ENCODE data around the gene SHMT2. TPM values are rescaled to one million over a fixed set of nuclear protein-coding genes. Genes with fewer than 3 reads are reported as not detected.

The SHMT2 gene
- total and polyA plus RNA-seq, 2 donors (not counting 1 experiment from before 2014, with no cell fraction given), result 154 to 380 TPM

- no peaks in the 10 kb centered on the region for H4K20me1 ChIP-seq (ENCODE audit: control insufficient read depth, extremely low read depth, insufficient read depth, low read length)
- TF ChIP-seq EZH2 (IDR thresholded peaks at IDR 0.05; ENCODE audit: low read length, missing control alignments), result no peak
- TF ChIP-seq CTCF (conservative IDR thresholded peaks at IDR 0.05 in 1 of 2, IDR thresholded peaks at IDR 0.05 in 1 of 2; ENCODE audit: low read depth in 1 of 2, low read length in 2 of 2), result no peak
- H2AFZ ChIP-seq (ENCODE audit: low read length), result no peak overlapping the region
- H3K9me3 ChIP-seq (ENCODE audit: control insufficient read depth, insufficient read depth, low read depth, low read length), result no peaks in the 10 kb centered on the region
- no peak overlapping the region for H3K4me3 ChIP-seq (replicated peaks in 1 of 4; ENCODE audit: control extremely low read depth in 1 of 4, insufficient read depth in 1 of 4, low read depth in 3 of 4, low read length in 4 of 4)
- H3K27ac ChIP-seq (ENCODE audit: insufficient read depth, low read length), result no peak overlapping the region
- no peaks in the 10 kb centered on the region for H3K4me1 ChIP-seq (ENCODE audit: control insufficient read depth, extremely low read depth, insufficient read depth, low read length)
- no peak overlapping the region for H3K4me2 ChIP-seq (ENCODE audit: extremely low read depth, insufficient read depth, low read length)
- peaks cover 9% of the 10 kb centered on the region for H3K36me3 ChIP-seq (ENCODE audit: control insufficient read depth, insufficient read depth, low read length)
- H3K9ac ChIP-seq (ENCODE audit: insufficient read depth, low read length), result no peak overlapping the region
- H3K79me2 ChIP-seq (ENCODE audit: control insufficient read depth, insufficient read depth, low read length), result no peaks in the 10 kb centered on the region
- no peak for DNase-seq (ENCODE audit: low read depth in 2 of 2)
- no peaks in the 10 kb centered on the region for H3K27me3 ChIP-seq (ENCODE audit: control insufficient read depth, insufficient read depth, low read length)
These were observed 37.2 kb downstream of the SHMT2 start for GRCh38 chr12:57266681-57267080.

GRCh38 chr12:57268264-57268663 is 38.8 kb downstream of the SHMT2 start:
- DNase-seq (ENCODE audit: low read depth in 2 of 2), result peak in 1 of 2 donors; percentile 13
- no peak overlapping the region for H3K9ac ChIP-seq (ENCODE audit: insufficient read depth, low read length)

GRCh38 chr12:57270966-57271470 is 41.5 kb downstream of the SHMT2 start:
- H3K27ac ChIP-seq (ENCODE audit: insufficient read depth, low read length), result no peak overlapping the region
- H3K4me2 ChIP-seq (ENCODE audit: extremely low read depth, insufficient read depth, low read length), result no peak overlapping the region
- H4K20me1 ChIP-seq (ENCODE audit: control insufficient read depth, extremely low read depth, insufficient read depth, low read length), result no peaks in the 10 kb centered on the region
- H3K9ac ChIP-seq (ENCODE audit: insufficient read depth, low read length), result no peak overlapping the region
- no peak for TF ChIP-seq EZH2 (IDR thresholded peaks at IDR 0.05; ENCODE audit: low read length, missing control alignments)
- TF ChIP-seq CTCF (conservative IDR thresholded peaks at IDR 0.05 in 1 of 2, IDR thresholded peaks at IDR 0.05 in 1 of 2; ENCODE audit: low read depth in 1 of 2, low read length in 2 of 2), result no peak
- H2AFZ ChIP-seq (ENCODE audit: low read length), result no peak overlapping the region
- H3K27me3 ChIP-seq (ENCODE audit: control insufficient read depth, insufficient read depth, low read length), result no peaks in the 10 kb centered on the region
- H3K9me3 ChIP-seq (ENCODE audit: control insufficient read depth, insufficient read depth, low read depth, low read length), result no peaks in the 10 kb centered on the region
- H3K36me3 ChIP-seq (ENCODE audit: control insufficient read depth, insufficient read depth, low read length), result peaks cover 7% of the 10 kb centered on the region
- no peak overlapping the region for H3K4me3 ChIP-seq (replicated peaks in 1 of 4; ENCODE audit: control extremely low read depth in 1 of 4, insufficient read depth in 1 of 4, low read depth in 3 of 4, low read length in 4 of 4)
- no peak for DNase-seq (ENCODE audit: low read depth in 2 of 2)
- no peaks in the 10 kb centered on the region for H3K4me1 ChIP-seq (ENCODE audit: control insufficient read depth, extremely low read depth, insufficient read depth, low read length)
- H3K79me2 ChIP-seq (ENCODE audit: control insufficient read depth, insufficient read depth, low read length), result no peaks in the 10 kb centered on the region

More at GRCh38 chr12:57268264-57268663, 38.8 kb downstream of the SHMT2 start:
- H3K4me3 ChIP-seq (replicated peaks in 1 of 4; ENCODE audit: control extremely low read depth in 1 of 4, insufficient read depth in 1 of 4, low read depth in 3 of 4, low read length in 4 of 4), result no peak overlapping the region
- H3K4me2 ChIP-seq (ENCODE audit: extremely low read depth, insufficient read depth, low read length), result no peak overlapping the region
- no peaks in the 10 kb centered on the region for H3K9me3 ChIP-seq (ENCODE audit: control insufficient read depth, insufficient read depth, low read depth, low read length)
- H3K36me3 ChIP-seq (ENCODE audit: control insufficient read depth, insufficient read depth, low read length), result peaks cover 7% of the 10 kb centered on the region
- no peaks in the 10 kb centered on the region for H3K27me3 ChIP-seq (ENCODE audit: control insufficient read depth, insufficient read depth, low read length)
- no peaks in the 10 kb centered on the region for H3K79me2 ChIP-seq (ENCODE audit: control insufficient read depth, insufficient read depth, low read length)
- no peaks in the 10 kb centered on the region for H3K4me1 ChIP-seq (ENCODE audit: control insufficient read depth, extremely low read depth, insufficient read depth, low read length)
- H4K20me1 ChIP-seq (ENCODE audit: control insufficient read depth, extremely low read depth, insufficient read depth, low read length), result no peaks in the 10 kb centered on the region
- no peak overlapping the region for H3K27ac ChIP-seq (ENCODE audit: insufficient read depth, low read length)
- TF ChIP-seq CTCF (conservative IDR thresholded peaks at IDR 0.05 in 1 of 2, IDR thresholded peaks at IDR 0.05 in 1 of 2; ENCODE audit: low read depth in 1 of 2, low read length in 2 of 2) (no peak), EZH2 (IDR thresholded peaks at IDR 0.05; ENCODE audit: low read length, missing control alignments) (no peak)
- H2AFZ ChIP-seq (ENCODE audit: low read length), result no peak overlapping the region
